ELF-1 (cell line): ENCODE results near the gene SMAD1.
"Not testable (repeated sequence)": the region's sequence is repeated elsewhere in the genome, so short reads cannot be mapped to it uniquely, and the experiment has no call there.

Experiments
- DNase-seq: peaks from one replicate; pipeline ENCODE4 v3.0.0-alpha.2; 2016; ENCODE audit warnings: low read depth, low spot score

Gene SMAD1

GRCh38 chr4:145563293-145563985, 81.8 kb downstream of the SMAD1 start:
- DNase-seq: no peak

GRCh38 chr4:145564540-145564939, 82.9 kb downstream of the SMAD1 start:
- no peak for DNase-seq

- DNase-seq: no peak
Observed at GRCh38 chr4:145565328-145565727, 83.7 kb downstream of the SMAD1 start.

DNA sequence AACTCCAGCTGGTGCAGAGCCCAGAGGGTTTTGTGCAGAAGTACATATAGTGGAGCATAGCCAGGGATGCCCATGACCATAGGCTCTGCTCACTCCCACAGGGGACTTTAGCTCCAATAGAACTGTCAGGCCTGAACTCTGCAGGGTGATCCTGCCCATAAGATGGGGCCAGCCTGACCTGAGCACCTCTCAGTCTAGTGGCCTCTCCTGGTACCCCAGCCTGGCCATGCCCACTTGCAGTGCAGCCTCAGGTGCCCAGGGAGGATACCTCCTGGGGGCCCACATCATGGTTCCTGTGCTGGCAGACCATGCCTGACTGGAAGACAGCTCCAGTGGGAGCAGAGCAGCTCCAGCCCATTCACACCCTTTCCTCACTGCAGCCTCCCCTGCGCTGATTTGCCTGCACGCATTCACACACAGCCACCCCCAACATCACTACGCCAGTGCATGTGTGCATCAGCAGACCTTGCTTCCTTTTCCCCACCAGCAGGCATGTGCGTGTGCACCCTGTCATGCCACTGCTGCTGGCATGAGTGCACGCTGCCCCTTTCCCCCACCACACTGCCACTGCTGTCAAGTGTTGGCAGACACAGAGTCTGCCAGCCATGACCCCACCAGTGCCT, 84.5 kb downstream of the SMAD1 start:
- DNase-seq: no peak

- no peak for DNase-seq
Observed at GRCh38 chr4:145566768-145567167, 85.1 kb downstream of the SMAD1 start.

- DNase-seq: no peak
Observed at GRCh38 chr4:145567516-145567915, 85.9 kb downstream of the SMAD1 start.

- peak; percentile 4 for DNase-seq
Observed at GRCh38 chr4:145574546-145574945, 92.9 kb downstream of the SMAD1 start.

DNA sequence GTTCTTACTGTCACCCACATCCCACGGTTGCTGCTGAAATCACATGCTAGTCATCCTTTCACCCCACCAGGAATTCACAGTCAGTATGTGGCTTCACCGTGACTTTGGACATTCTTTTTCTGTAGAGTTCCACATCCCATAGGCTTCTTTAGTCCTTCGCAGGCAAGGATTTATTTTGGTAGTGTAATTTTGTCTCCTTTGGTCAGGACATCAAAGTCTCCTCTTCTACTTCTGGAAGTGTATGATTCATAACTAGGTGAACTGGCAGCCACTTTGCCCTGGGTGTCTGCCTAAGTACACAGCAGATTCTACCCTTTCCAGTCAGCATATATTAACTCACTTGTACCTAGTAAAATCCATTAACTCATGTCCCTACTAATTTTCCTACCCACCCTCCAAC, 99.3 kb downstream of the SMAD1 start:
- DNase-seq: no peak

DNA sequence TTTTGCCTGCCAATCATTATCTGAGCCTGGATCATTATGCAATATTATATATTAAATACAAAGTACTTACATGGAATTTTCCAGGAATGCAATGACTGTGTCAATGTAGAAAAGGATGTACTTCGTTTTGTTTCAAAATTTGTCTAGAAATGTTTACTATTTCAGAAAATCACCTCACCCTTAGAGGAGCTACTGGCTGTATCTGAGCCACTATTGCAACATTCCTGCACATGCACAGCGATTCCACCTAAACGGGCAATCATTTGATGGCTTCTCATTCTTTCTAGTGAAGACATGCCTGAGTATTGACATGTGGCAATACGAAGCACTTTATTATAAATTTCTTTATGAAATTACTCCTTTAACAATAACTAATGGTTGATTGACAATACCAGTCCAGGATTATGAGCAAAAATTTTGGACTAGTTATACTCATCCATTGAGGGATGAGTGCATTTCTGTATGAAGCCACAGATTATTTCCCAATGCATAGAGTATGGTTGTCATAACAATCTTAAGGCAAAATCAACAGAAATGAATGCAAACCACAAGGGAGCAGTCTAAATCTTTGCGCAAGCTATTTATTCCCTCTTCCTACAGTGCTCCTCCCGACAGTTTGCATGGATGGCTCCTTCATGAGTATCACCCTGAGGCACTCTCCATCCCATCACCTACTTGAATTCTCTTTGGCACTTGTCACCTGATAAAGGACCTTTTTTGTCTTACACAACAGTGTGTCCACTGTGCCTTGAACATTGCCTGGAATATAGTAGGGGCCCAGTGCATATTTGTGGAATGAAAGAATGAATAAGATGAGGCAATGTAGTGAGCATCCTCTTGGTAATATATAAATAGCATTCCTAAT, 101.8 kb downstream of the SMAD1 start:
- no peak for DNase-seq

GRCh38 chr4:145587088-145587754, 105.6 kb downstream of the SMAD1 start:
- no peak for DNase-seq

- not testable (repeated sequence) for DNase-seq
Observed at GRCh38 chr4:145589381-145589780, 107.7 kb downstream of the SMAD1 start.

- no peak for DNase-seq
Observed at GRCh38 chr4:145589916-145590702, 108.5 kb downstream of the SMAD1 start.

- no peak for DNase-seq
Observed at GRCh38 chr4:145602129-145602760, 120.6 kb downstream of the SMAD1 start.

DNA sequence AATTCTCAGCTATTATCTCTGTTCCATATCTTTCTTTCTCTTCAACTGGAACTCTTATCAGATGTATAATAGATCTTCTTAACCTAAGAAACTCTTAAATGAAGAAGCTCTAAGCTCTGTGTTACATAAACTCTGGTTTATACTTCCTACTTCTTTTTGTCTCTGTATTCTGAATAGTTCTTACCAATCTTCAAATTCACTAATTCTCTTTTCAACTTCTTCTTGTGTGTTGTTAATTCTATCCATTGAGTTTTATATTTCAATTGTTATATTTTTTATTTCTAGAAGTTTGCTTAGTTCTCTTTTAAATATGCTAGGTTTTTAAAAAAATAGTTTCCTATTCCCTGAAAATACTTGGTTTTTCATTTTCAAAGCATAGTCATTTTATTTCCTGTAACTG, 124.3 kb downstream of the SMAD1 start:
- no peak for DNase-seq
